Ishikawa (cell line): ENCODE results near the gene LRRC14B.

ENCODE experiments used
- CEBPB ChIP-seq: IDR thresholded peaks from 2 replicates; pipeline ENCODE4 v1.6.1; 2012
- CREB1 ChIP-seq: IDR thresholded peaks from 2 replicates; pipeline ENCODE4 v1.6.1; 2012; ENCODE audit warnings: low read depth
- EGR1 ChIP-seq: IDR thresholded peaks from 2 replicates; pipeline ENCODE4 v1.6.1; 2012
- EP300 ChIP-seq: IDR thresholded peaks from 2 replicates; pipeline ENCODE4 v1.6.1; 2012; ENCODE audit warnings: borderline replicate concordance
- RAD21 ChIP-seq: IDR thresholded peaks from 2 replicates; pipeline ENCODE4 v1.6.1; 2012; ENCODE audit warnings: low read depth
- TAF1 ChIP-seq: IDR thresholded peaks from 2 replicates; pipeline ENCODE4 v1.6.1; 2012; ENCODE audit warnings: low read depth, mild to moderate bottlenecking
- YY1 ChIP-seq: IDR thresholded peaks from 2 replicates; pipeline ENCODE4 v1.6.1; 2012; ENCODE audit warnings: low read depth
- ZBTB7A ChIP-seq: IDR thresholded peaks from 2 replicates; pipeline ENCODE4 v1.6.1; 2012; ENCODE audit warnings: low read depth
- TF ChIP-seq, protein P1 (sequence below): IDR thresholded peaks from 2 replicates; pipeline ENCODE4 v1.6.1; 2012

- TF ChIP-seq, protein P1, sequence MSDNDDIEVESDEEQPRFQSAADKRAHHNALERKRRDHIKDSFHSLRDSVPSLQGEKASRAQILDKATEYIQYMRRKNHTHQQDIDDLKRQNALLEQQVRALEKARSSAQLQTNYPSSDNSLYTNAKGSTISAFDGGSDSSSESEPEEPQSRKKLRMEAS: no peak
- TF ChIP-seq YY1 (no peak), CEBPB (no peak), TAF1 (no peak), CREB1 (no peak), EP300 (no peak), RAD21 (no peak), EGR1 (no peak), ZBTB7A (no peak)
Measured at GRCh38 chr5:172421-172820, 18.9 kb upstream of the LRRC14B start.
